ENCODE results near the gene CFAP157.

The CFAP157 gene

GRCh38 chr9:127706836-127707241 is at the start of gene CFAP157:
Gene CFAP157 (plus strand): TSS chr9:127706988. CDS start chr9:127707032, 44 bp downstream.
- no peak for DNase-seq (ENCODE audit: low read depth)

DNA sequence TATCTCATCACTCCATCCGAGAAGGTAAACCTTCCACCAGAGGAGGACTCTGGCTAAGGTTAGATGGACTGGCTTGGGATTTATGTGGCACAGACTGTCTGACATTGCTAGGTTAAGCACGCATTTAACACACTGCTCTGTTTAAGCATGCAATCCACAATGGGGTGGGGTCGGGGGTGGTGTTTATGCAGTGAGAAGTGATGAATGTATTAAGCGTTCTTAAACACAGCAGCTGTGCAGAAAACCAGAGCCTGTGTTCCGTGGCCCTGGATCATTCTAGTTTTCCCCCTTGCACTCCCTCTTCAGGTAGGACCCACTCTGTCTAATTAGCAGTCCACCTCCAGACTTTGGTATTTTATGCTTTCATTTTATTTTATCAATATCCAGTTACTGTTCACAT is 48.4 kb upstream of the CFAP157 start:
- DNase-seq (ENCODE audit: low read depth): no peak

DNA sequence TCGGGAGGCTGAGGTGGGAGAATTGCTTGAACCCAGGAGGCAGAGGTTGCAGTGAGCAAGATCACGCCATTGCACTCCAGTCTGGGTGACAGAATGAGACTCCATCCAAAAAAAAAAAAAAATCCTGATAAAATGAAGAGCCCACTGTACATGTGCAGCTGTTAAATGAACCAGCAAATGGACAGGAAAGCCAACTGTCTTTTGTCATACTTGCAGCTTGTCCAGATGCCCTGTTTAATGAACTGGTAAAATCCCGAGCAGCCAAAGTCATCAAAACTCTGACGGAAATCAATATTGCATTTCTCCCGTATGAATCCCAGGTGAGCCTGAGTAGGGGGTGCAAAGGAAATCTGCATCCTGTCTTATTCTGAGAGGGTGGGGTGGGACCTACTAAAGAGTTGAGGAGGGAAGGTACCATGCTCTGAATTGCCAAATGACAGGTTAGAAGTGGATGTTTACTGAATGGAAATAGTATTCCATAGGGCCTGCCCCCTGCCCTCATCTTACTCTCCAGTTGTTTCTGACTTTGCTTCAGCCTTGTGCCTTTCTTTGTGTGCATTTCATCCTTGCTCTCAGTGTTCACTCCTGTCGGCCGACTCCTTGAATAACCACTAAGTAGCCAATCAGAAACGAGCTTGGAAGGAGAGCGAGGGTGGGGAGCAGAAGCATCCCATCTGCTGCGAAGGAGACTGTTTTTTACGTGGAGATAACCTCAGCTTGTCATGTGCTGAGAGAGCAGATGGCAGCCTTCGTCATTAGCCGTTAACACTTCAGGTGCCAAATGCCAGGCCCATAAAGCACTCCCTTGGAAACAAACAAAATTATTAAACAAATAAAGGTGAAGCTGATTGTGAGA is 45.7 kb upstream of the CFAP157 start:
- no peak for DNase-seq (ENCODE audit: low read depth)

DNA sequence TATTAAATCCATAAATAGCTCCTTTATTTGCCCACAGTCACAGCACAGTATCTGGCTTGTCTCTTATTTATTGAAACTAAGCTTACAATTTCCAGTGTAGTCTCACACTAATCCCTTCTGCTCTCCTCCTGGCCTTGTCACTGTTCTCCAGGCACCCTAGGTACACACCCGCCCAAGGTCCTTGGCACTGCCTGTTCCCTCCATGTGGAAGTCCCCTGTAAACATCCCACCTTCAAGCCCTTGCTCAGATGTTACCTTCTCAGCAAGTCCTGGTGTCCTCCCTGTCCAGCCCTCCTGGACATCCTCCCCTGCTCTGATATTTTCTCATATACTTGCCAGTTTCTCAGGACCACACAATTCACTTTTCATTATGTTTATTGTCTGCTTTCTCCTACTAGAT is 44.2 kb upstream of the CFAP157 start:
- DNase-seq (ENCODE audit: low read depth): no peak

DNA sequence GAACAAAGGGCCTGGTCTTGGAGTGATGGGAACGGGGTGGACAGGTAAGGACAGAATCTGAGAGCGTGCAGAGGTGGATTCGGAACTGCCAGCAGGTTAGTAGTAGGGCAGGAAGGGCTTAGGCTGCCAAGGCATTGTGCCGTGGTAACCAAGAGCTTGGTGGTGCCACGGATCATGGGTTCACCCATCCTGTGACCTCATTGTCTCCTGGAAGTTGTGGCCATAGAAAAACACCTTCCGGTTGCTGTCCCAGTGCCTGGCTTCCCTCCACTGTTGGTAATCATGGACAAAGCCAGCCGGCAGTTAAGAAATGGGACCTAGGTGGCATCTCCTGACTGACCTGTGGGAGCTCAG is 42.5 kb upstream of the CFAP157 start:
- no peak for DNase-seq (ENCODE audit: low read depth)

GRCh38 chr9:127664678-127665507 is 41.9 kb upstream of the CFAP157 start:
- DNase-seq (ENCODE audit: low read depth): no peak

- DNase-seq (ENCODE audit: low read depth): no peak
These were observed 39.5 kb upstream of the CFAP157 start for GRCh38 chr9:127667127-127667844.

DNA sequence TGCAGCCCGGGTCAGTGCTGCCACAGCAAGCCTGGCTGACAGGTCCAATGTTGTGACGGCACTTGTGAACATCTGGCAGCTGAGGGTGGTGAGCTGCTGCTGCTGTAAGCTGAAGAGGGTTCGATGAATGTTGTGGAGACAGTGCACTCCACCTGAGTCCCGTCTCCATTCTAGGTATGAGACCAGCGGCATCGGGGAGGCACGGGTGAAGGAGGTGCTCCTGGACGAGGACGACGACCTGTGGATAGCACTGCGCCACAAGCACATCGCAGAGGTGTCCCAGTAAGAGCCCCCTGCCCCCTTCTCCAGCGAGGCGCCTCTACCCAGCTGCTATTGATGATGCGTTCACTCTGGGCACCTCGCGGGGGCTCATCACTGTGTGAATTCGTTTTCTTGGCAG is 38.9 kb upstream of the CFAP157 start:
- no peak for DNase-seq (ENCODE audit: low read depth)

GRCh38 chr9:127673234-127673633 is 33.6 kb upstream of the CFAP157 start:
- DNase-seq (ENCODE audit: low read depth): no peak

DNA sequence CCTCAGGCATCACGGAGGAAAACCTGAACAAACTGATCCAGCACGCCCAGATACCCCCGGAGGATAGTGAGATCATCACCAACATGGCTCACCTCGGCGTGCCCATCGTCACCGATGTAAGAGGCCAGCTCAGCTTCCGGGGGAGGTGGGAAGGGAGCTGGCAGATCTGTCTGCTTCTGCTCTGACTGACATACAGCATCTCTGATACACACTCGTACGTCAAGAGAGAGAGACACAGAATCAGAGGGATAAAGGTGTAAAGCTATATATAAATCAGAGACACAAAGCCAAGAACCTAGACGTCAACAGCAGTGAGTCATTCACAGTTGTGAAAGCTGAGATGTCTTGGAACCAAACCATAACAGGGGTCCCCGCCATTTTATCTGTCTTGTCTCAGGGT is 30.1 kb upstream of the CFAP157 start:
- no peak for DNase-seq (ENCODE audit: low read depth)

DNA sequence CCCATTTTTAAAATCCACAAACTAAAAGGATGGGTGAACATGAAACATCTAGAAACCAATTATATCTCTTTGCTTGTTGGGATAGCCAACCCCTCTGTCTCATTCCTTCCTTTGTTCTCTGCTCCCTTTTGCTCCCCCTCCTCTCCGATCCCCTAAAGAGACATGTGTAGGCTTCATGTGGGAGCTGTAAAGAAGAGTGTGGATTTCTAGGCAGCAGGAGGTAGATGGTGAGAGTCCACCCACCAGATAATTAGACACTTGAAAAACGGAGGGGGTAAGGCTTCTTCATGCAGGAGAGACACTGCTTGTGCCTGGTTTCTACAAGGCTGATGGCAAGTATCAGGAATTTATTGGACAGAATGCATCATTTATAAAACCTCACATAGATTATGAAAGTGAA is 27.3 kb upstream of the CFAP157 start:
- DNase-seq (ENCODE audit: low read depth): no peak

GRCh38 chr9:127680226-127680625 is 26.6 kb upstream of the CFAP157 start:
- DNase-seq (ENCODE audit: low read depth): no peak

- DNase-seq (ENCODE audit: low read depth): no peak
These were observed 25.9 kb upstream of the CFAP157 start for GRCh38 chr9:127680846-127681245.

DNA sequence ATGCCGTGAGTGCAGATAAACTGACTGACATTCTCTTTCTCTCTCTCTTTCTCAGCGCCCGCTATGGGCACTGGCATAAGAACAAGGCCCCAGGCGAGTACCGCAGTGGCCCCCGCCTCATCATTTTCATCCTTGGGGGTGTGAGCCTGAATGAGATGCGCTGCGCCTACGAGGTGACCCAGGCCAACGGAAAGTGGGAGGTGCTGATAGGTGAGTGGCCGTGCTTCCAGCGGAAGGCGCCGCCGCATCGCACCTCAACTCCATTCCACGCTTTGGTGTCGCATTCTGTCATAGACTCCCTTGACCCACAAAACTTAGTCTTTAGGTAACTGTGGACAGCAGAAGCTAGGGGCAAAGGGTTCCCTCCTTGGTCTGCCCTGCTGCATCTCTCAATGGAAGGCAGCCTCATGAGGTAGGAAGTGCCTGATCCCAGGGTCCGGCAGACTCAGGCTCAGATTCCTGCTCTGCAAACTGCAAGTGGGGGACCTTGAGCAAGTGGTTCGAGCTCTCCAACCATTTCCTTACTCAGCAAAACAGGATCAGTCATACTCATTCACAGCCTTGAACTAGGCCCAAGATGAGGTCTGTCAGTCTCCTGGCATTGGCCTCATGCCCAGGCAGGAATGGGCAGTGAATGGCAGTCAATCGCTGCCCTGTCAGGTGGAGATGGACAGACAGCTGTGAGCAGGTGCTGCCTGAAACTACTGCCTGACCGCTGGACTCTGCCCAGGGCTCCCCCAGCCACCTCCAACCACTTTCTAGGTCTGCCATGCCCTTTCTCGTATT is 24.2 kb upstream of the CFAP157 start:
- no peak for DNase-seq (ENCODE audit: low read depth)

- peak; percentile 78 for DNase-seq (ENCODE audit: low read depth)
These were observed 23.1 kb upstream of the CFAP157 start for GRCh38 chr9:127683723-127684122.

GRCh38 chr9:127684576-127684975 is 22.2 kb upstream of the CFAP157 start:
- peak; percentile 49 for DNase-seq (ENCODE audit: low read depth)

DNA sequence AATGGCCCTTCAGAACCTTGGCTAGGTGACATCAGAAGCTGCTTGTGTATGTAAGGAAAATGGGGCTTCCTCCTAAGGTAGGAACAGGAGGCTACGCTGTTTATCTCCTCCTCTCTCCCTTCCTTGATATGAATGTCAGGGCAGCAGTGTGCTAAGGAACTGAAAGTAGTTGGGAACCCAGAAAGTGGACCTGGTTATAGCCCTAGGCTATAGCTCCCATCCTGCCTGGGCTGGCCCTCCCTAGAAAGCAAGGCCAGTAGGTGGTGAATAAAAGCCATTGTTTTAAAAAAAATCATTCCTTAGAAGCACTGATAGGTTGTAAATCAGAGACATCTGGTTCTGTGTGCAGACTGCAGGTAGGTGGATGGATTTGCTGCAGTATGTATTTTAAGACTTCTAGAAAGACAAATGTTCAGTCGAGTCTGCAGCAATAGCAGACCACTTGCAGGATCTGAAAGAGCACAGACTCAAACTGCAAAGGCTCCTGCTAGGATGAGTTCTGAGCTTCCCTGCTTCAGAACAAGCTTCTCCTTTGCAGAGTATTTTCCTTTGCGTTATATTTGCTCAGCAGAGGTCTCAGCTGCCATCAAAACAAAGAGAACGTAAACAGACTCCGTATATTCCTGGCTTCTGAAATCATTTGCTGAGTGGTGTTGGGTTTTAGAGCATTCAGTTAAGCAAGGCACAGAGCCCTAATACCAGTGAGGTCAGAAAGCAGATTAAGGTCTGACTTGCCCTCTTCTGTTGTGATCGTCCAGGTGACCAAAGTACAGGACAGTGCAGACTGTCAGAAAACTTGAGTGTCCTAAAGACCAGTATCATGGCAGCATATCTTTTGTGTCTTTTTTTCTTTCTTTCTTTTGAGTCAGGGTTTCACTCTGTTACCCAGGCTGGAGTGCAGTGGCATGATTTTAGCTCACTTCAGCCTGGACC is 20.1 kb upstream of the CFAP157 start:
- DNase-seq (ENCODE audit: low read depth): no peak

GRCh38 chr9:127689329-127690000 is 17.3 kb upstream of the CFAP157 start:
- DNase-seq (ENCODE audit: low read depth): no peak

DNA sequence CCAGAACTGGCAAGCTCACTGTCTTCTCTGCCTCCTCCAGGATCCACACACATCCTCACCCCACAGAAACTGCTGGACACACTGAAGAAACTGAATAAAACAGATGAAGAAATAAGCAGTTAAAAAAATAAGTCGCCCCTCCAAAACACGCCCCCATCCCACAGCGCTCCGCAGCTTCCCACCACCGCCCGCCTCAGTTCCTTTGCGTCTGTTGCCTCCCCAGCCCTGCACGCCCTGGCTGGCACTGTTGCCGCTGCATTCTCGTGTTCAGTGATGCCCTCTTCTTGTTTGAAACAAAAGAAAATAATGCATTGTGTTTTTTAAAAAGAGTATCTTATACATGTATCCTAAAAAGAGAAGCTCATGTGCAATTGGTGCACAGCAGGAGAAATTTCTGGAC is 16.1 kb upstream of the CFAP157 start:
- no peak for DNase-seq (ENCODE audit: low read depth)

DNA sequence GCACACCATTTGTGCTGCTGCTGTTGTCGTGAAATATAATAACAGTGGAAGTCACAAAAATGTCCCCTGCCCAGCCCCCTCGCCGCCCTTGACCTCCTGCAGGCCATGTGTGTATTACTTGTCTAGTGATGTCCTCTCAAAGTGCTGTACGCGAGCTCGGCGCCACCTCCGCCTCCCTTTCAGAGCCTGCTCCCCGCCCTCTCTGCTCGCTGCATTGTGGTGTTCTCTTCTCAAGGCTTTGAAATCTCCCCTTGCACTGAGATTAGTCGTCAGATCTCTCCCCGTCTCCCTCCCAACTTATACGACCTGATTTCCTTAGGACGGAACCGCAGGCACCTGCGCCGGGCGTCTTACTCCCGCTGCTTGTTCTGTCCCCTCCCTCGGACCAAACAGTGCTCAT is 14.7 kb upstream of the CFAP157 start:
- DNase-seq (ENCODE audit: low read depth): no peak
